ENCODE data around the gene MAIP1. TPM values are rescaled to one million over a fixed set of nuclear protein-coding genes. Genes with fewer than 3 reads are reported as not detected.

MAIP1 gene
- total and polyA plus RNA-seq, 3 experiments from 2014 or later = 17.2 to 40.8 (median 40.8) TPM

- Mint-ChIP-seq H3K4me3 (no peak overlapping the region), H3K36me3 (peaks cover 0 to 3% (median 0%) of the 10 kb centered on the region in 3 donors), H3K9me3 (peaks cover 0 to 9% (median 3%) of the 10 kb centered on the region in 5 donors), H3K27ac (no peak overlapping the region), H3K27me3 (peaks cover 10 to 14% of the 10 kb centered on the region in 2 donors), H3K4me1 (no peaks in the 10 kb centered on the region)
- H3K27me3 ChIP-seq (ENCODE audit: insufficient read depth, low read length, poor library complexity, severe bottlenecking) = no peaks in the 10 kb centered on the region
- H3K27ac ChIP-seq (ENCODE audit: low read depth, low read length) = no peak overlapping the region
- no peak for DNase-seq
- ChIA-PET CTCF (no interaction called here), POLR2A (no interaction called here)
- no peaks in the 10 kb centered on the region for H3K9me3 ChIP-seq (ENCODE audit: low read length)
- H3K36me3 ChIP-seq (ENCODE audit: insufficient read depth, low read length) = no peaks in the 10 kb centered on the region
- H3K4me3 ChIP-seq (ENCODE audit: low read length) = no peak overlapping the region
- H3K4me1 ChIP-seq (ENCODE audit: insufficient read depth, low read length) = no peaks in the 10 kb centered on the region
These were observed 51.9 kb downstream of the MAIP1 start for GRCh38 chr2:200007306-200007705.

- Mint-ChIP-seq H3K4me1 (no peaks in the 10 kb centered on the region), H3K36me3 (peaks cover 0 to 3% (median 0%) of the 10 kb centered on the region in 3 donors), H3K27ac (no peak overlapping the region), H3K9me3 (peaks cover 0 to 5% (median 0%) of the 10 kb centered on the region in 5 donors), H3K4me3 (no peak overlapping the region), H3K27me3 (peaks cover 12 to 15% of the 10 kb centered on the region in 2 donors)
- Histone ChIP-seq H3K36me3 (ENCODE audit: insufficient read depth, low read length) (no peaks in the 10 kb centered on the region), H3K27me3 (ENCODE audit: insufficient read depth, low read length, poor library complexity, severe bottlenecking) (no peaks in the 10 kb centered on the region), H3K9me3 (ENCODE audit: low read length) (no peaks in the 10 kb centered on the region), H3K4me1 (ENCODE audit: insufficient read depth, low read length) (no peaks in the 10 kb centered on the region), H3K27ac (ENCODE audit: low read depth, low read length) (no peak overlapping the region), H3K4me3 (ENCODE audit: low read length) (no peak overlapping the region)
- no peak for DNase-seq
- ChIA-PET POLR2A (no interaction called here), CTCF (no interaction called here)
These were observed 57.0 kb downstream of the MAIP1 start for GRCh38 chr2:200012401-200012800.

Other genes starting within 250 kb of the MAIP1 start
- gene FTCDNL1, start 104.4 kb upstream of the MAIP1 start, total RNA-seq = 1 to 10 TPM; 3.8 to 5.2 TPM
- 1.4 TPM for gene FTCDNL1, start 104.4 kb upstream of the MAIP1 start, polyA plus RNA-seq
- 10 to 100 TPM; 19.8 to 20.9 TPM for gene C2orf69, start 44.3 kb upstream of the MAIP1 start, total RNA-seq
- 12.9 TPM for gene C2orf69, start 44.3 kb upstream of the MAIP1 start, polyA plus RNA-seq
- 10 to 100 TPM in 1 of 2 experiments, 1 to 10 TPM in 1; 10.0 to 10.6 TPM for gene TYW5, start 91 bp upstream of the MAIP1 start, total RNA-seq
- 4.1 TPM for gene TYW5, start 91 bp upstream of the MAIP1 start, polyA plus RNA-seq